ENCODE data around the gene PRR14. TPM values are rescaled to one million over a fixed set of nuclear protein-coding genes. Genes with fewer than 3 reads are reported as not detected.

The PRR14 gene
- total and polyA plus RNA-seq, 2 of the 8 experiments (the other 6 are each of a cell fraction or from before 2014, with no cell fraction given), result 3.6 to 16.1 TPM

GRCh38 chr16:30669026-30669902 is 18.5 kb downstream of the PRR14 start:
- TF ChIP-seq MAFK (IDR thresholded peaks at IDR 0.05; ENCODE audit: low read depth, low read length) (no peak), KDM4A (IDR thresholded peaks at IDR 0.05; ENCODE audit: low read depth, low read length, severe bottlenecking) (no peak), FOSL1 (IDR thresholded peaks at IDR 0.05; ENCODE audit: insufficient read depth, low read depth, low read length) (no peak), CEBPB (IDR thresholded peaks at IDR 0.05; ENCODE audit: low read depth, low read length) (no peak), EZH2 (IDR thresholded peaks at IDR 0.05; ENCODE audit: low read depth, low read length, severe bottlenecking) (no peak), BACH1 (IDR thresholded peaks at IDR 0.05; ENCODE audit: low read length) (no peak), RAD21 (IDR thresholded peaks at IDR 0.05 in 1 of 2, conservative IDR thresholded peaks at IDR 0.05 in 1 of 2; ENCODE audit: low read depth in 2 of 2, low read length in 2 of 2) (no peak), CBX8 (IDR thresholded peaks at IDR 0.05; ENCODE audit: borderline replicate concordance, low read depth, low read length) (no peak), PHF8 (conservative IDR thresholded peaks at IDR 0.05; ENCODE audit: low read depth, low read length) (no peak)
- H3K56ac ChIP-seq (replicated peaks; ENCODE audit: insufficient read length, low read depth, low read length), result no peak overlapping the region
- no peak overlapping the region for H3K14ac ChIP-seq (ENCODE audit: insufficient read length)
- FAIRE-seq (no peak), DNase-seq (ENCODE audit: low read depth in 1 of 2, low spot score in 2 of 2) (no peak)
- H3K27ac ChIP-seq (ENCODE audit: low read depth, low read length), result no peak overlapping the region
- no peaks in the 10 kb centered on the region for H3K79me2 ChIP-seq (ENCODE audit: control insufficient read depth in 1 of 2, insufficient read depth in 2 of 2, low read length in 2 of 2)
- H2BK120ac ChIP-seq (replicated peaks; ENCODE audit: low read depth, low read length), result no peak overlapping the region
- H3K36me3 ChIP-seq (ENCODE audit: control insufficient read depth in 2 of 4, insufficient read depth in 4 of 4, low read length in 3 of 4), result peaks cover 0 to 16% (median 0%) of the 10 kb centered on the region in 4 experiments; a peak in 4 of 8 replicates
- no peaks in the 10 kb centered on the region for H3K9me3 ChIP-seq (ENCODE audit: insufficient read depth in 2 of 2, low read depth in 1 of 2, low read length in 1 of 2)
- peaks cover 48 to 91% (median 74%) of the 10 kb centered on the region in 4 experiments for H3K27me3 ChIP-seq (replicated peaks in 1 of 4; ENCODE audit: control insufficient read depth in 3 of 4, extremely low read depth in 1 of 4, insufficient read depth in 3 of 4, low read length in 3 of 4)
- H3K4me3 ChIP-seq (ENCODE audit: extremely low read depth in 1 of 4, insufficient read depth in 2 of 4, low read depth in 3 of 4, low read length in 4 of 4), result no peak overlapping the region
- WGBS, 2 experiments (ENCODE audit: extremely low coverage in 1 of 2, insufficient coverage in 1 of 2, insufficient read length in 1 of 2, insufficient replicate concordance in 2 of 2, low coverage in 1 of 2, low lambda C conversion rate in 2 of 2, missing lambda C conversion rate in 1 of 2), result 98% methylated on average over 22 of the region's 41 CpGs; no CpG with 5 or more reads in 1 of the 2 experiments
- no peak overlapping the region for H2AFZ ChIP-seq (ENCODE audit: low read length)
- no peaks in the 10 kb centered on the region for H3K79me1 ChIP-seq (ENCODE audit: low read depth, low read length)
- H3K23me2 ChIP-seq (ENCODE audit: low read depth, low read length), result no peaks in the 10 kb centered on the region
- H3K18ac ChIP-seq (ENCODE audit: extremely low read depth, low read length), result no peak overlapping the region
- H4K91ac ChIP-seq (replicated peaks; ENCODE audit: insufficient read length, low read length), result no peak overlapping the region
- peaks cover 12 to 44% of the 10 kb centered on the region in 2 experiments for H4K20me1 ChIP-seq (replicated peaks in 1 of 2; ENCODE audit: control insufficient read depth in 1 of 2, insufficient read depth in 2 of 2, low read length in 2 of 2)
- no peak overlapping the region for H3K4ac ChIP-seq (replicated peaks; ENCODE audit: insufficient read length, low read depth, low read length)
- no peak overlapping the region for H4K8ac ChIP-seq (ENCODE audit: extremely low read depth, insufficient read depth, low read length)
- POLR2A ChIA-PET (ENCODE audit: partially characterized antibody), result interaction anchor here (0.6 to 1.8 kb wide), 3 partner anchors 8 to 35 kb away, joined by 4 to 5 read pairs (median 4); no protein-coding TSS in a partner anchor
- H2BK20ac ChIP-seq (ENCODE audit: low read length), result no peak overlapping the region
- no peak overlapping the region for H4K5ac ChIP-seq (ENCODE audit: insufficient read length, low read depth, low read length)
- H2BK12ac ChIP-seq (ENCODE audit: low read depth, low read length), result no peak overlapping the region
- H3K23ac ChIP-seq (ENCODE audit: insufficient read length), result no peak overlapping the region
- CTCF ChIA-PET (ENCODE audit: partially characterized antibody), result interaction anchor here (1.1 to 2.5 kb wide), 3 partner anchors 9 to 39 kb away, joined by 3 to 9 read pairs (median 3); no protein-coding TSS in a partner anchor
- no peak overlapping the region for H2BK5ac ChIP-seq (ENCODE audit: low read depth, low read length)
- no peak overlapping the region for H2AK5ac ChIP-seq (ENCODE audit: low read depth, low read length)
- H3K4me2 ChIP-seq (ENCODE audit: insufficient read depth in 1 of 2, low read depth in 2 of 2, low read length in 2 of 2), result no peak overlapping the region
- no peak overlapping the region for H3K9ac ChIP-seq (replicated peaks in 1 of 4; ENCODE audit: extremely low read depth in 1 of 4, low read depth in 3 of 4, low read length in 3 of 4)
- H3K4me1 ChIP-seq (replicated peaks in 1 of 4; ENCODE audit: control insufficient read depth in 3 of 4, insufficient read depth in 4 of 4, low read length in 3 of 4), result no peaks in the 10 kb centered on the region
- no peak overlapping the region for H2BK15ac ChIP-seq (ENCODE audit: low read length)

All from H1 (cell line).